GM04504 (cell line): Measurements from ENCODE around the gene PNN.
A peak's percentile ranks its signal among the peaks of the same experiment; 100 is the strongest.
"Not testable (repeated sequence)": the region's sequence is repeated elsewhere in the genome, so short reads cannot be mapped to it uniquely, and the experiment has no call there.

Experiments
- DNase-seq: peaks from one replicate; pipeline ENCODE4 v3.0.0-alpha.2; 2012; ENCODE audit warnings: low read depth

The PNN gene

GRCh38 chr14:39181026-39181692, 6.1 kb downstream of the PNN start:
- no peak for DNase-seq

DNA sequence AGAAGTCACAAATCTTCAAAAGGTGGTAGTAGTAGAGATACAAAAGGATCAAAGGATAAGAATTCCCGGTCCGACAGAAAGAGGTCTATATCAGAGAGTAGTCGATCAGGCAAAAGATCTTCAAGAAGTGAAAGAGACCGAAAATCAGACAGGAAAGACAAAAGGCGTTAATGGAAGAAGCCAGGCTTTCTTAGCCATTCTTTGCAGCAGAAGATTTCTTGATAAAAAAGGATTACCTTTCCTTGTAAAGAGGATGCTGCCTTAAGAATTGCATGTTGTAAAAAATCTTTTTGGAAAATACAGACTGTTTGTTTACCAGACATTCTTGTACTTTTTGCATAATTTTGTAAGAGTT, 6.6 kb downstream of the PNN start:
- DNase-seq, result no peak

- DNase-seq, result no peak
Measured at GRCh38 chr14:39182770-39183684, 8.0 kb downstream of the PNN start.

DNA sequence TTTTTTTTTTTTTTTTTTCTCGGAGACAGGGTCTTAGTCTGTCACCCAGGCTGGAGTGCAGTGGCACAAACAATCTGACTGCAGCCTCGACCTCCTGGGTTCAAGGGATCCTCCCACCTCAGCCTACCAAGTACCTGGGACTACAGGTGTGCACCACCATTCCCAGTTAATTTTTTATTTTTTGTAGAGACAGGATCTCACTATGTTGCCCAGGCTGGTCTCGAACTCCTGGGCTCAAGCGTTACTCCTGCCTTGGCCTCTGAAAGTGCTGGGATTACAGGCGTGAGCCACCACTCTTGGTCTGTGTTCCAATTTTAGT, 8.6 kb downstream of the PNN start:
- DNase-seq, result not testable (repeated sequence)

GRCh38 chr14:39184628-39185255, 9.7 kb downstream of the PNN start:
- no peak for DNase-seq

DNA sequence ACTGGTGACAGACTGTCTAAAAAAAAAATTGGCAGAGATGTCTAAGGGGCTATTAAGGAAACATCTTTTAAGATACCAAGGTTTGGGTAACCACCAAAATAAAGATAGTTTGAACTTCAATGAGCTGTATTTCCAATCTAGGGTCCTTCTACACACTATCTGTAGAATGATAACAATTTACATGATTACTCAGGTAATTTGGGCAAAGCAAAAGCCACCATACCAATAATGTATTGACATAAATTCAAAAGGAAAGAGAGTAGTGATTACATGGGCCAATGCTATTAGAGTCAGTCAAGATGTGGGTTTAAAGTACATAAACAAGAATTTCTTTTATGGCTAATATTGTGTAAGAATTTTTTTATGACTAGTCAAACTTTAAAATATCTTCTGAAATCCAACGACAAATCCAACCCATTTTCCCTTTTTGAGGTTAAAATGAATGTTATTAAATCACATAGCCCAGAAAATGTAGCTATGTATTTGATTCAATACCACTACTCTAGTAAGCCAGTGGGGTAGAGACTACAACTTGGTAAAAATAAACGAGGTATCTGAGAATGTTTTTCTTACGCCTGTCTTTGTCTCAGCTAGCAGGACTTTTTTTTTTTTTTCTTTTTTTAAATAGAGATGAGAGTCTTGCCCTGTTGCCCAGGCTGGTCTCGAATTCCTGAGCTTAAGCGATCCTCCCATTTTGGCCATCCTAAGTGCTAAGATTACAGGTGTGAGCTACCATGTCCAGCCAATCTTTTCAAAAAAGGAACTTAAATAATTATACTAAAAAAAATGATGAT, 10.4 kb downstream of the PNN start:
- DNase-seq, result no peak

- DNase-seq, result no peak
Measured at GRCh38 chr14:39186941-39187525, 12.0 kb downstream of the PNN start.

- DNase-seq, result no peak
Measured at GRCh38 chr14:39203659-39204606, 28.9 kb downstream of the PNN start.

DNA sequence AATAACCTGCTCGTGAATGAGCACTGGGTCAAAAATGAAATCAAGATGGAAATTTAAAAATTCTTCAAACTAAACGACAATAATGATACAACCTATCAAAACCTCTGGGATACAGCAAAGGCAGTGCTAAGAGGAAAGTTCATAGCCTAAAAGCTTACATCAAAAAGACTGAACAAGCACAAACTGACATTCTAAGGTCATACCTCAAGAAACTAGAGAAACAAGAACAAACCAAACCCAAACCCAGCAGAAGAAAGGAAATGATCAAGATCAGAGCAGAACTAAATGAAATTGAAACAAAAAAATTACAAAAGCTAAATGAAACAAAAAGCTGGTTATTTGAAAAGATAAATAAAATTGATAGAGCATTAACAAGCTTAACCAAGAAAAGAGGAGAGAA, 32.4 kb downstream of the PNN start:
- not testable (repeated sequence) for DNase-seq

DNA sequence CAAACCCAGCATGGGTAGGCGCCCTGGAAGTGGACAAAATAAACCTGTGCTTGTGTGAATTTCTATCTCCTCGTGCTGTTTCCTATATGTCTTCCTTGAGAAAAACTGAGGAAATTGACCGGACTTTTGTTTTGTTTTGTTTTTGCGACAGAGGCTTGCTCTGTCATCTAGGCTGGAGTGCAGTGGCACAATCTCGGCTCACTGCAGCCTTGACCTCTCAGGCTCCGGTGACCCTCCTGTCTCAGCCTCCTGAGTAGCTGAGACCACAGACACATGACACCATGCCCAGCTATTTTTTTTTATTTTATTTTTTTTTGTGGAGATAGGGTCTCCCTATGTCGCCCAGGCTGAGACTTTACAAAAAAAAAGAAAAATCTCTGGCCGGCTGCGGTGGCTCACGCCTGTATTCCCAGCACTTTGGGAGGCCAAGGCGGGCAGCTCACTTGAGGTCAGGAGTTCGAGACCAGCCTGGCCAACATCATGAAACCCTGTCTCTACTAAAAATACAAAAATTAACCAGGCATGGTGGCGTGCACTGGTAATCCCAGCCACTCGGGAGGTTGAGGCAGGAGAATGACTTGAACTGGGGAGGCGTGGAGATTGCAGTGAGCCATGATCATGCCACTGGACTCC, 36.2 kb downstream of the PNN start:
- no peak for DNase-seq

- DNase-seq, result no peak
Measured at GRCh38 chr14:39212034-39212433, 37.0 kb downstream of the PNN start.

DNA sequence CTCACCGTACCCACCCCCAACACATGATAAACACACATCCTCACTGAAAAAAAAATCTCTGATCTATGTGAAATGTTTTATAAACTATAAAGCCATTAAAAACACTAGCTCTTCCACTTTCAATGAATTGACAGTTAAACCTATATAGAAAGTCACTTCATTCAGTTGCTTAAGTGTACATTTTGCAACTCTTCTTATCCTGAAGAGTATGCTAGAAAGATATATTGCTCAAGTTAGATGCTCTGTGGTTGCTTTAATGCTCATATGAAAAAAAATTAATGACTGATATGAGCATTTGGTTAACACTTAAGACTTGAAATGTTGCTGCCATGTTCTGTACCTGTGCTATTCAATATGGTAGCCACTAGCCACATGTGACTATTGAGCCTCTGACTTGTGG, 37.6 kb downstream of the PNN start:
- DNase-seq, result no peak

DNA sequence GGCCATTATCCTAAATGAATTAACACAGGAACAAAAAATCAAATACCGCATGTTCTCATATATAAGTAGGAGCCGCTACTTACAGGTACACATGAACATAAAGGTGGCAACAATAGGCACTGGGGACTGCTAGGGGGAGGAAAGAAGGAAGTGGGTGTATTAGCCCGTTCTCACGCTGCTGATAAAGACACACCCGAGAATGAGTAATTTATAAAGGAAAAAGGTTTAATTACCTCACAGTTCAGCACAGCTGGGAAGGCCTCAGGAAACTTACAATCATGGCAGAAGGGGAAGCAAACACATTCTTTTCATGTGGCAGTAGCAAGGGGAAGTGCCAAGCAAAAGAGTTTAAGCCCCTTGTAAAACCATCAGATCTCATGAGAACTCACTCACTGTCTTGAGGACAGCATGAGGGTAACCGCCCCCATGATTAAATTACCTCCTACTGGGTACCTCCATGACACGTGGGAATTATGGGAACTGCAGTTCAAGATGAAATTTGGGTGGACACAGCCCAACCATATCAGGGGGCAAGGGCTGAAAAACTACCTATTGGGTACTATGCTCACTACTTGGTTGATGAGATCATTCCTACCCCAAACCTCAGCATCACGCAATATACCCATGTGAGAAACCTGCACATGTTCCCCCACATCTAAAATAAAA, 42.3 kb downstream of the PNN start:
- no peak for DNase-seq

GRCh38 chr14:39218171-39218769, 43.2 kb downstream of the PNN start:
- no peak for DNase-seq

GRCh38 chr14:39219075-39219499, 44.0 kb downstream of the PNN start:
- peak; percentile 58 for DNase-seq

DNA sequence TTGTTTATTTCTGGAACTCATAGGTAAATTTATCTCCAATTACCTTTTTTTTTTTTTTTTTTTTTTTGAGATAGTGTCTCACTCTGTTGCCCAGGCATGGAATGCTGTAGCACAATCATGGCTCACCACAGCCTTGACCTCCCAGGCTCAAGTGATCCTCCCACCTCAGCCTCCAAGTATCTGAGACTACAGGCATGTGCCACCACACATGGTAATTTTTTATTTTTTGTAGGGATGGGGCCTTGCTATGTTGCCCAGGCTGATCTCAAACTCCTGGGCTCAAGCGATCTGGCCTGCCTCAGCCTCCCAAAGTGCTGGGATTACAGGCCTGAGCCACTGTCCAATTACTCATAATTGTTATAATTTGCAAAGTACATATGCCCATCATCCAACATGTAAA, 45.4 kb downstream of the PNN start:
- not testable (repeated sequence) for DNase-seq

- no peak for DNase-seq
Measured at GRCh38 chr14:39228044-39228443, 53.0 kb downstream of the PNN start.

- DNase-seq, result no peak
Measured at GRCh38 chr14:39228509-39229221, 53.6 kb downstream of the PNN start.

DNA sequence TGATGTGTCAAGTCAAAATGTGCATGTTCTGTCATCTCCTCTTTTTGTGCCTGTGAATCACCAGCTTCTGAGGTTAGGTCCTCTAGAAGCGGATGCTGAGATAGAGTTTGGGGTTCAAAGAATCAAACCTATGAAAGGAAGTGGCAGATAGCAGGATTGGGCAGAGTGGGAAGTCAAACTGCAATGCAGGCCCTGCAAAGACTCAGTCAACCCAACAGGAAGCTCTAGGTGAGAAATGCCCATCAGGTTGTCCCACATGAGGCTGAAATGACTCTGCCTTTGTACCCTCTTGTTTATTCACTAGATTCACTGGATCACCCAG, 54.1 kb downstream of the PNN start:
- DNase-seq, result peak; percentile 35
